CD4-positive, alpha-beta T cell treated with Interleukin-17A for 1 hour (primary cell): ENCODE results near the gene PMS2.
A peak's percentile ranks its signal among the peaks of the same experiment; 100 is the strongest.
"Not testable (repeated sequence)": the region's sequence is repeated elsewhere in the genome, so short reads cannot be mapped to it uniquely, and the experiment has no call there.

Experiments
- DNase-seq: peaks from one replicate; pipeline ENCODE4 v3.0.0-alpha.2; 2020

Gene PMS2

GRCh38 chr7:6012355-6013104 lies 3.7 kb upstream of the PMS2 start:
- DNase-seq = no peak

- no peak for DNase-seq
Measured at GRCh38 chr7:6011541-6011940, 2.7 kb upstream of the PMS2 start.

GRCh38 chr7:6010370-6010769 lies 1.5 kb upstream of the PMS2 start:
- not testable (repeated sequence) for DNase-seq

- DNase-seq = not testable (repeated sequence)
Measured at GRCh38 chr7:6007835-6008590, 836 bp downstream of the PMS2 start.

- no peak for DNase-seq
Measured at GRCh38 chr7:6007386-6007785, 1.5 kb downstream of the PMS2 start.

GRCh38 chr7:5997210-5997808 lies 11.5 kb downstream of the PMS2 start:
- peak; percentile 71 for DNase-seq

GRCh38 chr7:5987061-5987460 lies 21.8 kb downstream of the PMS2 start:
- not testable (repeated sequence) for DNase-seq

- not testable (repeated sequence) for DNase-seq
Measured at GRCh38 chr7:5979680-5980314, 29.1 kb downstream of the PMS2 start.

- DNase-seq = not testable (repeated sequence)
Measured at GRCh38 chr7:5973580-5973979, 35.3 kb downstream of the PMS2 start.

- not testable (repeated sequence) for DNase-seq
Measured at GRCh38 chr7:5970347-5970911, 38.4 kb downstream of the PMS2 start, which contains the start of gene RSPH10B. TSS of gene RSPH10B (minus strand) at chr7:5970689. CDS start at chr7:5967116, 3,573 bp downstream.

GRCh38 chr7:5963810-5964209 lies 45.0 kb downstream of the PMS2 start:
- DNase-seq = not testable (repeated sequence)

GRCh38 chr7:5963205-5963604 lies 45.6 kb downstream of the PMS2 start:
- DNase-seq = not testable (repeated sequence)

GRCh38 chr7:5934945-5935450 lies 73.9 kb downstream of the PMS2 start:
- not testable (repeated sequence) for DNase-seq

GRCh38 chr7:5931905-5932644 lies 76.8 kb downstream of the PMS2 start:
- not testable (repeated sequence) for DNase-seq

- DNase-seq = not testable (repeated sequence)
Measured at GRCh38 chr7:5931250-5931649, 77.6 kb downstream of the PMS2 start.

- not testable (repeated sequence) for DNase-seq
Measured at GRCh38 chr7:5930290-5930689, 78.6 kb downstream of the PMS2 start.

GRCh38 chr7:5926263-5926870 lies 82.5 kb downstream of the PMS2 start:
- DNase-seq = not testable (repeated sequence)

GRCh38 chr7:5924630-5925029 lies 84.2 kb downstream of the PMS2 start:
- DNase-seq = not testable (repeated sequence)

GRCh38 chr7:5924180-5924579 lies 84.7 kb downstream of the PMS2 start:
- DNase-seq = not testable (repeated sequence)
